SKM-1 (cell line): ENCODE measurements around the gene ART4.

Experiments
- DNase-seq: peaks from one replicate; lab custom pipeline; 2025; ENCODE audit not compliant: unreplicated experiment; lab: John Stamatoyannopoulos, UW

The ART4 gene, protein sequence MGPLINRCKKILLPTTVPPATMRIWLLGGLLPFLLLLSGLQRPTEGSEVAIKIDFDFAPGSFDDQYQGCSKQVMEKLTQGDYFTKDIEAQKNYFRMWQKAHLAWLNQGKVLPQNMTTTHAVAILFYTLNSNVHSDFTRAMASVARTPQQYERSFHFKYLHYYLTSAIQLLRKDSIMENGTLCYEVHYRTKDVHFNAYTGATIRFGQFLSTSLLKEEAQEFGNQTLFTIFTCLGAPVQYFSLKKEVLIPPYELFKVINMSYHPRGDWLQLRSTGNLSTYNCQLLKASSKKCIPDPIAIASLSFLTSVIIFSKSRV

DNA sequence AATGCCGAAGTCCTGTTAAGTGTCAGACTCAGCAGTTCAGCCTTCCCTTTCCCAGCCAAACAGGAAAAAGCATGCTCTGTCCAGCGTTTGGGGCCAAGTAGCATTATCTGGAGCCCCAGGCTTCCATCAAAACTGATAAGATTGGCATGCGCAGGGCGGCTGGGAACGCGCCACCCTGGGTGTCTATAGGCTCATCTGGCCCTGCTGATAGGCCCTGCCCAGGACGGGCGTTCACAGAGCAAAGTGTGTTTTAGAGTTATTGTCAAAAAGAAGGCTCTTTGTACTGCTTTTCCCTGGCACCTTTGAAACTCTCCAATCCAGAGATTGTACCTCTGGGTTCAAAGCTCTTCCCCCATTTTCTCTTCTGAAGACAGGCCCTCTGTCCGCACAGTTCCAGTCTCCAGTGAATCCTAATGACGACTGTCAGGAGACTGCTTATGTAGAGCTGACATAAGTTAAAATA, at the start of gene ART4:
Gene ART4, minus strand, starts transcription at position 102 of the 463 bp plus-strand sequence. CDS start 413 bp downstream, outside the sequence.
- no peak for DNase-seq

DNA sequence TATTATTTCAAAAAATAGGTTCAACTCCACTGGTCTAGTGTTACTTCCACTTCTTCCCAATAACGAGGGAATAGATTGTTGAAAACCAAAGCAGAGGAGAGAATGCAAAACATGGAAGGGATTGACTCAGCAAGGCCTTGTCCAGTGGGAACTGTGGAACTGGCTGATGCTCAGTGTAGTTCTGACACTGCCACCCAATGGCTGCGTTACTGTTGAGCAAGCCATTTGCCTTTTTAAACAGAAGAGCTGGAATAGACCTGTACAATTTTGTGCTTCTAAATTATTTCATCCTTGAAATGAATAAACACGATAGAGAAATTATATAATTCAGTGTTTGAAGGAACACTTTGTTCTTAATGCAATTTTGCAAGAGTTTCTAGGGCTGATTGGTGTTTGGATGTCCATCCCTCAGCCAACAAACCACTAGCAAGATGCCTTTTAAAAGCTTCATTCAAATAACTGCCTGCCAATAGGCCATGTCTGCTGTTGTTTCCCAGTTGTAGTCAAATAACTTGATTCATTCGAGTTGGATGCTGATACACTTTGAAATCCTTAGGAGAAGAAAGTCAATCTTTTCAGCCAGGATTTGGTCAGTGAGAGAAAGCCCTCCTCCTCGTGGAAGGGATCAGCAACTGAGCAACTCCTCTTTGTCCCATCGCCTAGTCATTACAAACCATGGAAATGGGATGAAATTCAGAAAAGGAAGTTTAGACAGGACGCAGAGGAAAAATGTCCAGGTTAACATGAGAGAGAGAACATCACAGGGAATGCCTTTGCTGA, 49.6 kb upstream of the ART4 start:
- no peak for DNase-seq

DNA sequence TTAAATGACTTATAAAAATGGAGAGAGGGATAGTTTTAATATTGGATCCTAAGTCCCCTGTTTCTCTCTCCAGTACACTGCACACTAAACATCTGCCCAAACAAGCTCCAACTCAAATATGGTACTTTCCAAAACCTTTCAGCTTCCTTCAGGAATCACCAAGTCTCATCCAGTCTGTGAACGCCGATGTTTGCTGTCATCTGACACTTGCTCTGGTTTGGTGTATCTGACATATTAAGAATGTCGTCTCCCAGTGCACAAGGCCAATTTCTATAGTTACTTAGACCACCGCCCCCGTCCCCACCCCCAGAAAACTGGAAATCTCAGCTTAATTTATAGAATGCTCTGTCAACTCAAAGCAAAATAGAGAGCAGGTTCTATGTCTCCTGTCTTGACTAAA, 47.4 kb upstream of the ART4 start:
- DNase-seq = no peak

DNA sequence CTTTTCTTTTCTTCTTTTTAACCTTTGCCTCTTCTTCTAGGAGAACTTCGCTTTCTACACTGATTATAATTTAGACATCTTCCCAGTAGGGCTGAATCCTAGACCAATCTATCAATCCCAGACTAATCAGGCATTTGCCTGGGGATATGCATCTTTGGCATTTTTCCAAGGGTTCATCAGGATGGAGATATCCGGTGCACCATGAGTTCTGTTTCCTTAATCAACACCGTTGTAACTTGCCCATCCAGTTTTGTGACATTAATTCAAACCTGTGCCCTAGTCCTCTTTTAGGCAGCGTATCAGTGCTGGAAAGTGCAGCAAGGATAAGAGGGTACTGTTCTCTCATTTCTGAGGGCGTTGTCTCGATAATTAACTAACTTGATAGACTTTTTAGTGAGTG, 42.9 kb upstream of the ART4 start:
- DNase-seq = no peak

DNA sequence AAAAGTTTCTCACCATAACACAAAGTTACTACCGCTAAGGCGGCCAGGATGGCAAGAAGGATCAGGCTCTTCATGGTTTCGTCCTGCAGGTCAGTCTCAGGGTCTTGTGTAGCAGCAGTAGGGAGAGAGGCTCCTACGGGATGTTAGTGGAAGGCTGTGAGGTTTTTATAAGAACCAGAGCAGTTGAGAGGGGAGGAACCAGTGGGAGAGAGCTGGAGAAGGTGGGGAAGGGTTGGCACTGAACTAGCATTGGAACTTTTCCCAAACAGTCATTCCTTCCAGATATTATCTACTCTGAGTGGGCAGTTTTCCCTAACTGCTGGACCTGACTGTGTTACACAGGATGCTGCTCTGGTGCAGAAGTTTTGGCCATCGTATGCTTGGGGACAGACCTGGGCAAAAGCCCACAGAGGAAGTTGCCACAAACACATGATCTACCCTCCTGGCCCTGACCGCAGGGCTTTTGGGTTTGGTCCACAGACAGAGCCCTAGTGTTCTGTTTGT, 42.4 kb upstream of the ART4 start, which contains the start of gene MGP:
Gene MGP, minus strand, starts transcription at position 137 of the 504 bp plus-strand sequence. Its CDS starts 63 bp downstream, at position 74.
- DNase-seq = no peak

DNA sequence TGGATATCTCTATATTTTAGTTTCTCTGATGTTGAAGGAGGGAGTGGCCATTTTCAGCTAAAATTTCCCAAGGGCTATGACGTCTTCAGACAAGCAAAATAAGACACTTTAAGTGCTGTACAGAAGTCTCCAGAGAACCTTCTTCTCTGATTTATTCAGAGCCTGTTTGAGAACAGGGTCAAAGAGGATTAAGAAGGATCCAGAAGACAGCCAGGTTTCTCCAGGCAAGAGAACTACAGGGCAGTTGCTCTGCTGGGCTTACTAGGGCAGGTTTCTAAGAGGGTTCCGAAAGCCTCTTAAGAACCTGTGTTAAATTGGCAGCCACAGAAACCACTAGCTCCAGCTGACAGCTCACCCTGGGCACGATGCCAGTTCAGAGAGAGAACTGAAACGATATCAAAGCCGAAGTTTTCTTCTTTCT, 41.1 kb upstream of the ART4 start:
- DNase-seq = no peak

DNA sequence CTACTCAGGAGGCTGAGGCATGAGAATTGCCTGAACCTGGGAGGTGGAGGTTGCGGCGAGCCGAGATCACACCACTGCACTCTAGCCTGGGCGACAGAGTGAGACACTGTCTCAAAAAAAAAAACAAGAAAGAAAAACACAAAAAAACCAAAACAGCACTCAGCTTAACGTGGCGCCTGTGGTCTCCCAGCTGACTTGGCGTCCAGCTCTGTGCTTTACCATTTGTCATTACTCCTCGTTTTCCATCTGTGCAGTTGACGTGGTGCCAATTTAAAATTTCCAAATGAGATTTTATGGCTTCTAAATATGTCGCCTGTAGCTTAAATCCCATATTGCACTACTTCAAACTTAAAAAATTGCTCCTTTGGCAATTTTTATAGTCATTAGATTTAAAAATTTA, 40.4 kb upstream of the ART4 start:
- no peak for DNase-seq

DNA sequence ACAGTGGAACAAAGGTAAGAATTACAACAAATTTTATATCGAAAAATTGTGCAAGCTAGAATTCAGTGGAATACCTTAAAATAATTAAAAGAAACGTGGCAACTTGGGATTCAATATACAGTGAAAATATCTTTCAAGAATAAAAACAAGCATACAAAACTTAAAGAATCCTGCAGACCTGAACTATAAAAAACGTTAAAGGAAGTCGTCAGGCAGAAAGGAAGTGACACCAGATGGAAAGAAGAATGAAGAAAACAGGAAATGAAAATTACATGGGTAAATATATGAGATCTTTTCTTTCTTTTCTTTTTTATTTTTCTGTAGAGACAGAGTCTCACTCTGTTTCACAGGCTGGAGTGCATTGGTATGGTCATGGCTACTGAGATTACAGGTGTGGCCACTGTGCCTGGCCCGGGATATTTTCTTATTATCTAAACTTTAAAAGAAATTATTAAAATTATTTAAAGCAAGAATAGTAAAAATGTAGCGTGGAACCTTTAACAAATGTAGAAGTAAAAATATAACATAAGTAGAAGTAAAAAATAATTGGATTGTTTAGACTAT, 37.6 kb upstream of the ART4 start:
- DNase-seq = no peak

DNA sequence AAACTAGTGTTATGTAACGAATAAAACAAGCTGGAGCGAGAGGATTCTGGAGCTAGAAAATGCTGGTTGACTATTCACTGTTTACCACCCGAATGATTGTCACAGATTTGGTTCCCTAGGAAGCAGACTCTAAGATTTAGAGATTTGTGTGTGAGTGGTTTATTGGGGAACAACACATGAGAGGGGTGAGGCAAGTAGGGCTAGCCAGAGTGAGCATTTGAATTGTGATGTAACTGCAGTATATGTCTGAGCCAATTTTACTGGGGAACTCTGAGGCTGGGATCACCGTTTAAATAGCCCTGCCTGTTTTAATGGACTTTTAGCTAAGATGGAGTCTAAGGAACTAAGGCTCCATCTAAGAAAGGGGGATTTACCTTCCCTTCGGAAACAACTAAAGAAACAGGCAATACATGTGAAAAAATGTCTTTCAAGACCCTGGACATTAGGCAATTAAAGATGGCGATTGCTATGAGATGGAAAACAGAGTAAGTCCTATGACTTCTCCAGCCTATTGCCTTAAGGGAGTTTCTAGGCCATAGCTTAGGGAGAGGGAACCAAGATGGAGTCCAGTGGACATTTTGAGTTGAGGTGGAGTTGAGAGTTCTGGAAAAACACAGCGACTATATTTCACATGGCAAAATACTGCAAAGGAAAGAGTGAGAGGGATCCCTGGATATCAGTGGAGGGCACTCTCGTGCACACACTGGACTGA, 36.1 kb upstream of the ART4 start:
- no peak for DNase-seq

DNA sequence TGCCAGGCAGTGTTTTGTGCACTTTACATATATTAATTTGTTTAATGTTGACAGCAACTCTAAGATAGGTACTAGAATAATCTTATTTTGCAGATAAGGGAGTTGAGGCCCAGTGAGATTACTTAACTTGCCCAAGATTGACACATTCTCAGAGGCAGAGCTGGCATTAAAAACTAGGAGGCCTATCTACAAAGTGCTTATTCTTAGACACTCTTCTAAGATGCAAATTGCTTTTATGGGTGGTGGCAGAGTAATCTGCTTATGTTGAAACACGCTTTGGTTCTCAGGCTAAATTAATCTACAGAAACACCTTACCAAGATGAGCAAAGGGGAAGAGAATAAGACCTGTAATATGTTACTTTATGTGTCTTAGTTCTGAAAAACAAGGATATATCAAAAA, 35.2 kb upstream of the ART4 start:
- no peak for DNase-seq

DNA sequence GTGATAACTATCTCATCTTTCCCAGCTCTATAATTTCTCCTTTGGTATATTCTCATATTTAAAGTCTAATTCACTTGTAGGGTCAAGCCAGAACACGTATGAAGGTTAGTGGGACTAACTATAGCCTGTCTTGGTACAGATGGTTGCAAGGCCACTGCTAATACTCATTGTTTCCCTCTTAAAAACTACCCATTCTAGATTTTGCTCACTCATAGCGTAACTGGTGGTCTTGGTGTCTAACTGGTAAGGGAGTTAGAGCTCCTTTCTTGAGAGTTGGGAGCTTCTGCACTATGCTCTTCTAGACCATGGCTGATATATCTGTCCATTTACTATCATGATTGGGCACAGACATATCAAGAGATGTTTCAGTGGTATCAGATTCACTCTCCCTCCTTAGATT, 33.5 kb upstream of the ART4 start:
- no peak for DNase-seq

DNA sequence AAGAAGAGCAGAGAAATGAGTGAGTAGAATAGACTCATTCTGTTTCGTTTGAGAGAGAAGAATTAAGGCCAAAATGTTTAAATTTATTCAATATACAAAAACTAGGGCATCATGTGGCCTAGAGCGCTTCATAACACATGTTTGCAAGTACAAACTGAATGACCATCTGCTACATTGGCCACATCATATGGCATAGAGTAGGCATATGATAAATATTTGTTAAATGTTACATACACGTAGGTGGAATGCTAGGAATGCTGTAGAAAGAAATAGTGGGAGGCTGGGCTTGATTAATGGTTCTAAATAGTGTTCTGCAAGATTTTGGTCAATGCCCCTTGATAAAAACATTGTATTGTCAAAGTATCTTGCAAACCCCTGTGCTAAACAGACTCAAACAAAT, 31.6 kb upstream of the ART4 start:
- no peak for DNase-seq

DNA sequence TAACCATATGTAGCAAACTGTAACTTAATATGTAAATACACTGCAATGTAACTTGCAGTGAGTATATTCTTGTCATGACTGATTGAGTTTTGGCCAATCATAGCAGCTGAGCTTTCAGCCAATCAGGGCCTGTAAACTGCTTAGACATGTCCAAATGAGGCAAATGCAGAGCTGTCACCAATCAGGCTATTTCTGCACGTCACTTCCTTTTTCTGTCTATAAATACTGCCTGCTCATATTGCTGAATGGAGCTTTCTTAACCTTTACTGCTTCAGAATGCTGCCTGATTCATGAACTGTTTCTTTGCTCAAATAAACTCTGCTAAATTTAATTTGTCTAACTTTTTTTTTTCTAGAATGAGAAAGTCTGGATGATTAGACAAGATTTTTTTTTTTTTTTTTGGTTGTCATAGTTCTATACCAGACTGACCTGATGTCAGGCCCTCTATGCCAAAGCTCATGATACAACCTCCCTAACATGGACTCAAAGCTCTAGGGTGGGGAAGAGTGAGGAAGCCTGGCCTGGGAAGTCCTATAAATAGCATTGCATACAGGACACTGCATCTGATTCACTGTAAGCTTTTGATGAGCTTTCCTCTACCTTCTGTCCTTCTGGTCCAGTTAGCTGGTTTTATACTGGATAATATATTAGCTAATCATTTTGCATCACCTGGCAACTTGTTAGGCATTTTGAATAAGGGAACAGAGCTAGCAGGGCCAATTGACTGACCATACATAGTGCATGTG, 30.3 kb upstream of the ART4 start:
- DNase-seq = no peak

DNA sequence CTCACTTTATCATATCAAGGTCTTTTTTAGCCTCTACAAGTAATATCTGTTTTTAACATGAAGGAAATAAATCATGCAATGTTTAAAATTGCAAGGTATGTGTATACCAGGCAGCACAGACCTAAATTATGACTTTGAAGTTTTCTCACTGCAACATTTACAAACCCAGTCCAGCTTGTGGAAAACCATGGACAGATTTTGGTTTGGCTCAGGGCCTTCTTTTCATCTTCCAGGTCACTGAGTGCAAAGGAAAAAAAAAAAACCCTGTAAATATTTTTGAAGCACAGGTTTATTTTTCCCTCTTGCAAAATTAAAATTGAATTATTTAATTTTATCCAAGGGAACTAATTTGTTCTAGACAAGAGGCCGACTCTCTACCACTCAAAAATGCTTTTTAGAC, 28.6 kb upstream of the ART4 start:
- no peak for DNase-seq

DNA sequence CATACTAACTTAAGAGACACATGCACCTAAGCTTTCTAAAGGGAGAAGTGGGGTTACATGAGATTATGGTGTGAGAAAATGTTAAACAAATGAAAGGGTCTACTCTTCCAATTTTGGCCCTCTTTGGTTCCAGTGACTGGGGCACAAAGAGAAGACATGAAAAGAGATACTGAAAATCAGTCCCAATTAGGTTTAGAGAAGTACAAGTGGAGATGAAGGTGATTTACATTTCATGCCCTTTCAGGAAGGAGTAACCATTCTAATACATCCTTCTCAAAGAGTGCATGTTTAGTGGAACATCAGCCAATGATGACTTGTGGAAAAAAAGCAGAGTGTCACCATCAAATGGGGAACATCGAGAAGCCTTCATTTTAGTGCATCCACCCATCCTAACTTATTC, 27.9 kb upstream of the ART4 start:
- no peak for DNase-seq

DNA sequence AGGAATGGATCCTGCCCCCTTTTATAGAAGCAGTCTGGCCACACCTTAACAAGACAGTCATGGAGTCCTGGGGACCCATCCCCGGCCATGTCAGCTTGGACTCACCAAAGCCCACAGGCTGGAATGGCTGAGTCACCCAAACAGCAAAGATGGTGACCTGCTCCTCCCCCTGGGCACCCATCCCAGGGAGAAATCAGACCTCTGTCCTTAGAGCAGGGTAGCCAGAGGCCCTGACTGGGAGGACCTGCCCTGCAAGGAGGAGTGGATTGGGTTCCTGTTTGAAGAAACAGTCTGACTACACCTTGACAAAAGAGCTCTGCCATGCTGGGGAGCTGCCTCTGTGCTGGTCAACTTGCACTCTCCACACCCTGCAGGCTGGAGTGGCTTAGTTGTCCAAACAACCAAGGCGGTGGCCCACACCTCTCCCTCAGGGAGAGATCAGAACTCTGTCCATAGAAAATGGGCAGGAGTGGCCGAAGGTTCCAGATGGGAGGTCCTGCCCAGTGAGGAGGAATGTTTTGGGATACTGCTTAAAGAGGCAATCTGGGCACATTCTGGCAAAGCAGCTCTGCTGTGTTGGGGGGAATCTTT, 25.7 kb upstream of the ART4 start:
- DNase-seq = no peak

DNA sequence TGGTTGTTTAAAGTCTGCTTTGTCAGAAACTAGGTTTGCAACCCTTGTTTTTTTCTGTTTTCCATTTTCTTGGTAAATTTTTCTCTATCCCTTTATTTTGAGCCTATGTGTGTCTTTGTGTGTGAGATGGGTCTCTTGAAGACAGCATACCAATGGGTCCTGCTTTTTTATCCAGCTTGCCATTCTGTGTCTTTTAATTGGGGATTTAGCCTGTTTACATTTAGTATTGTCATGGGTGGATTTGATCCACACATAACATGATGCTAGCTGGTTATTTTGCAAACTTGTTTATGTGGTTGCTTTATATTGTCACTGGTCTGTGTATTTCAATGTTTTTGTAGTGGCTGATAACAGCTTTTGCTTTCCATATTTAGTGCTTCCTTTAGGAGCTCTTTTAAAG, 17.2 kb upstream of the ART4 start:
- DNase-seq = no peak

DNA sequence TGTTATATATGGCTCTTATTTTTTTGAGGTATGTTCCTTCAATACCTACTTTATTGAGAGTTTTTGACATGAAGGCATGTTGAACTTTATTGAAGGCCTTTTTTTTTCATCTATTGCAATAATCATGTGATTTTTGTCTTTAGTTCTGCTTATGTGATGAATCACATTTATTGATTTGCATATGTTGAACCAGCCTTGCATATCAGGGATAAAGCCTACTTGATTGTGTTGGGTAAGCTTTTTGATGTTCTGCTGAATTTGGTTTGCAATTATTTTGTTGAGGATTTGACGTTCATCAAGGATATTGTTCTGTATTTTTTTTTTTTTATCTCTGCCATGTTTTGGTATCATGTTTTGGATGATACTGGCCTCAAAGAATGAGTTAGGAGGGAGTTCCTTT, 15.2 kb upstream of the ART4 start:
- no peak for DNase-seq

DNA sequence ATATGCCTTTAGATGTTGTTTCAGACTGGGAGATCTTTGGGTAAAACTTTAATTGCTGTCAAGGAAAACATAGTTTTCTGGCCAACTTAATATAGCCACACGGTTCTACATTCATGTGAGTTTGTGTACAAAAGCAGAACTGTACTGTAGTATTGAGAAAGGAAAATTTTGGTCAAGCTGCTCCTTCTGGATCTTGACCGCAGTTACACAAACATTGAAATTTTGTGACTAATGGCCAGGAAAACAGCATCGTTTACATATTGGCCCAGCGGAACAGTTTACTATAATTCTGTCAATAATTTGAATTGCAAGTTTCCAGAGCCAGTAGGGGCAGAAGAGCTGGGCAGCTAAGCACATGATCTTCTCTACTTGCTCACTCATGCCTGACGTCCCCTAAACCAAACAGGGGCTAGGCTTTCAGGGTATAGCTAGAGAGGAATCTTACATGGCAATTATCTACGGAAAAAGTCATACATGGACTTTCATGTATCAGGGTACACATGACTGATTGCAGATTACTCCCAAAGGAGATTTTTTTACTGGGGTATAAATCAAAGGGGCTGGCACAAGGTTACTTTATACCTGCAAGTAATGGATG, 11.4 kb upstream of the ART4 start:
- DNase-seq = no peak

DNA sequence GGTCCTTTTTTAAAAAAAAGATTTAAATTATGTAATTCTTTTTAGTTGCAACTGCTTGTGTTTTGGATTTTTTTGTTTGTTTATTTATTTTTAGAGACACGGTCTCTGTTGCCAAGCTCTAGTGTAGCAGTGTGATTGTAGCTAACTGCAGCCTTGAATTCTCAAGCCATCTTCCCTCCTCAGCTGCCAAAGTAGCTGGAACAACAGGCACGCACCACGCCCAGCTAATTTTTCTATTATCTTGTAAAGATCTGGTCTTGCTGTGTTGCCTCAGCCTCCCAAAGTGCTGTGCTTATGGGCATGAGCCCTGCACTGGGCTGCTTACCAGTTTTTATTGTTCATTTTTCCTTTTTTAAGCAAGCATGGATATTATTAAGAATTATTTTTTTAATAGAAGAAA, 10.6 kb upstream of the ART4 start:
- DNase-seq = no peak
